Right renal cortex interstitium (tissue), 3 donors: ENCODE measurements around the gene IER5. TPM values are rescaled to one million over a fixed set of nuclear protein-coding genes. Genes with fewer than 3 reads are reported as not detected.

Source experiments
- DNase-seq, 3 donors: peaks; one replicate each; pipeline ENCODE4 v3.0.0-alpha.2; 2013; ENCODE audit warnings: low read depth in 3 of 3, low spot score in 2 of 3
- polyA plus RNA-seq, 3 donors: library from polyadenylated mRNA; unstranded; fragments of 120-200 nt; gene quantifications; one replicate each; pipeline ENCODE4 v1.2.1, GENCODE V29; 2013; ENCODE audit not compliant: insufficient read length in 3 of 3

Gene IER5
- polyA plus RNA-seq, 3 donors = 6.1 TPM

DNA sequence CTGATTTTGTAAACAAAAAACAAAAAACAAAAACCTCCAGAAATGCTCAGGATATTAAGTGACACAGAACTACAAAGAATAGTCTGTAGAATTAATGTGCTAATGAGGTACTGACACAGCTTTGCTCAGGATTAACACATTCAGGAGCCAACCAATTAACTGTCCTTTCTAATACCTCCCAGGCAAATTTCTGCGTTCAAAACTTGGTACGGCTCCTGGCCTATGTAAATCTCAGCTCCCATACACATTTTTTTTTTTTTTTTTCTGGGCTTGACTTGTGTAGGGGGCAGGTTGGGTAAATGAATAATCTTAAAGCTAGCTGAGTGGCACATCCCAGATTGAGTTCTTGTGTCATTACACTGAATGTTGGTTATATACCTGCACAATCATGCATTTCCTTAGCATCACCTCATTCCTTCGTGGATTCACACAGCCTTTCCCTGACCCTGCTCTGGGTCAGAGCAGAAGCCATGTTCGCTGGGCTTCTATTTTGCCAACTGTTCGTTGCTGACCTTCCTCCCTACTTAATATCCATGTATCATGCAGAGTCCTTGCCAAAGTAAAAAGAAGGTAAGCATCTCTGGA, 12.6 kb upstream of the IER5 start:
- DNase-seq = no peak

DNA sequence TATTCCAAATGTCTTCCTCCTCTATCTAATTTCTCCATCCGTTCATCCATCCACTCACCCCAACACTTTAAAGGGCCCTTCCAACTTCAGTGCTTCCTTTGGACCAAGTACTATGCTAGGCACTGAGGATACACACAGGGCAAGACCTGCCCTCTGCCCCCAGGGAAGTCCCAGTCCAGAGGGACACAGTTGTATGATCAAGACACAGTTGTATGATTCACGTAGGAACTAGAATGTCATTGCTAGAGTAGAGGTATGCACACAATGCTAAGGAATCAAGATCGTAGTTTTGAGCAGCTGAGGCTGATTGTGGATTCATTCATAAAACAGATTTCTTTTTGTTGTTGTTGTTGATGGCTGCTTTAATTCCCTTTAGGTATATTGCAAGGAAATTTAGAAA, 11.6 kb upstream of the IER5 start:
- no peak for DNase-seq

- no peak for DNase-seq
Measured at GRCh38 chr1:181077576-181078242, 10.8 kb upstream of the IER5 start.

- DNase-seq = no peak
Measured at GRCh38 chr1:181079382-181079781, 9.1 kb upstream of the IER5 start.

DNA sequence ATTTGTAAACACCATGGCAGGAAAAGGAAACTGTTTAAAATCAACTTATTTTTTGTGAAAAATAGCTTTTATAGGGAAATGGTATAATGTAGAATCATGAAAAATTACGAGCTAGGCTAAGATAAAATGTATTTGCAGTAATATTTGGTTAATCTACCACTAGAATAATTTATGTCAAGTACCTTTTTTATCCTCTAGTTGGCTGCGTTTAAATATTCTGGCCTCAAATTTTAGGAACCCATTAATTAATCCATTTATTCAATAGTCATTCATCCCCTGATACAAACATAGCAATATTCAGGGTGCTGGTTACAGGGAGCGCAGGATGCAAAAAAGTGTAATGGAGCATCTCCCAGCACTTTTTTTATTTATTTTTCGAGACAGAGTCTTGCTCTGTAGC, 8.6 kb upstream of the IER5 start:
- DNase-seq = no peak

DNA sequence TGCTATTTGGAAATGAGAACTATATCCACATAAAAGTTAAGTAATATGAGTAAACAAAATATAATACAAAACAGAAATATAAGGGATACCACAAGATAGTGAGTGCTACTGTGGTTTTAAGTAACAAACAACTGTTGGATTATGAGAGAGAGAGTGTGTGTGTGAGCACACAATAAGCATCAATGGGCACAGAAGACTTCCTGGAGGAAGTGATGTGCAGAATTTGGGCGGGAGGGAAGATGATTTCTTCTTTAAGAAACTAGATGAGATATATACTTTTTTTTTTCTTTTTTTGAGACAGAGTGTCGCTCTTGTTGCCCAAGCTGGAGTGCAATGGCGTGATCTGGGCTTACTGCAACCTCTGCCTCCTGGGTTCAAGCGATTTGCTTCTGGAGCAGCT, 7.9 kb upstream of the IER5 start:
- DNase-seq = no peak

DNA sequence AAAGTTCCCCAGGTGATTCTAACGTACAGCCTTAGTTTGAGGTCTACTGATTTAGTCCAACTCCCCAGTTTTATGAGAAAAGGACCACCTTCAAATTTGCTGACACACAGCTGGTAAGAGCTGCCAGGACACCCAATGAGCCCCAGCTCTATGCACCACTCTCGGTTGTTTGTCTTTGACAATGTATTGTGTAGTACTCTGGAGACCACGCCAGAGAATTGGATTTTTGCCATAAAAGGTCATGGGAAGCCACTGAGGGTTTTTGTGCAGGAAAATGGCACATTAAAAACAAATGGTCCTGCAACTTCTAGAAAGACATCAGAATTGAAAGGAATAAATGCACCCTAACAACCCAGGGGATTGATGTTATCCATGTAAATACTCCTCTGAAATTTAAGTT, 7.1 kb upstream of the IER5 start:
- DNase-seq = no peak

DNA sequence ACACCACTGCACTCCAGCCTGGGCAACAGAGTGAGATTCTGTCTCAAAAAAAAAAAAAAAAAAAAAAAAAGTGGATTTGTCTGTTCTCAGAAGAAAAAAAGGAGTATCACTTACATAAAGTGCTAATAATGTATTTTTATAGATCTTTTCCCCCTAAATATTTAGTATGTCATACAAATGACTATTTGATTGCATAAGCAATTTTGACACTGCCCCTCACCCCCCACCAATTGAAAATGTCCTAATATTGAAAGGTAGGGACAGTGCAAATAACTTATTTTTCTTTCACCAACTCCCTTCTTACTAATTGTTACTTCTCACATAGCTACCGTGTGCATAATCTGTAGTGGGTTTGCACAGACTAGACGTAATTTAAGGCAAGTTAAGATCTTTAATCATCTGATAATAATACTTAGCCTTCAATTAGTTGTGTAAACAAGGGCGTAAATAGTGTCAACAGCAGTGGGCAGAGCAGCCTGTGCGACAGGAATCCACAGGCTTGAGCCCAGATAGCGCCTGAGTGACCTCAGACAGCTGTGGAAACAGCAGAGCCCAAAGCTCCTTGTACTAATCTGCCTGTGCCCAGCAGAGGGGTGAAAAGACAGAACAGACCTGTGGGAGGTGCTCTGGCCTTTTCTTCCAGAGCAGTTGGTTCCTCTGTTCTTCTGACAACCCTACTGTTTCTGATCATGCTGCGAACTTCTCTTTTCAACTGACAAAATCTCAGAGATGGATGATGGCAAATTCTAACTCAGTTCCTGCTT, 4.5 kb upstream of the IER5 start:
- no peak for DNase-seq

DNA sequence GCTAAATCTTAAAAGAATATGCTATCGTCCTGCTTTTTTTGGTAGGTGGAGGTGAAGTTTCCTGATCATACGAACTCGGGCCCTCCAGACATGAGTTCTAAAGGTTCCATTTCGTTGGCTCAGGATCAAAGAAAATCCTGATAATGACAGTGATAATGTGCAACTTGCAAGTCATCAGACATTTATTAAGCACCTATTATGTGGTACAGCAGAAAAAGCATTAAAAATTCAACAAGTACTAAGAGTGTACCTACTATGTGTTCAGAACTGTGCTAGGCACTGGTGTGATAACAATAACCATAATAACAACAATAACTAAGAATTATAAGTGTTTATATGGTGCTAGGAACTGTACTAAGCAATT, 3.9 kb upstream of the IER5 start:
- DNase-seq = no peak

DNA sequence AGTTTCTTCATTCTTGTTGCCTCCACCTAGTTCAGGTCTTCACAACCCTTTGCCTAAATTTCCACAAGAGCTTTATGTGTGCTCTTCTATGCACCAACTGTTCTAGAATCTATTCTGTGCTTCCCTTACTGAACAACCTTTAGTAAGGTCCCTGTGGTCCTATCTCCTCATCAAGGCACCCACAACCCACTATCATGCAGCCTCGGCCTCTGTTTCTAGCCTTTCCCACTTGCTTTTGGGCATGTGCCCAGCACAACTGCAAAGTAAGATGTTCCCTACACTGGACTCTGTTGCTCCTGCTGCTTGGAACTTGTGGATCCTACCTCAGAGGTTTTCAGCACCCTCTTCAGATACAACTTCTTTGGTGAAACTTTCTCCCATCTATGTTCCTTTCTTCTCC, 2.4 kb upstream of the IER5 start:
- DNase-seq = no peak

GRCh38 chr1:181086926-181087325, 1.6 kb upstream of the IER5 start:
- no peak for DNase-seq

GRCh38 chr1:181087400-181087901, 1.0 kb upstream of the IER5 start:
- no peak for DNase-seq

DNA sequence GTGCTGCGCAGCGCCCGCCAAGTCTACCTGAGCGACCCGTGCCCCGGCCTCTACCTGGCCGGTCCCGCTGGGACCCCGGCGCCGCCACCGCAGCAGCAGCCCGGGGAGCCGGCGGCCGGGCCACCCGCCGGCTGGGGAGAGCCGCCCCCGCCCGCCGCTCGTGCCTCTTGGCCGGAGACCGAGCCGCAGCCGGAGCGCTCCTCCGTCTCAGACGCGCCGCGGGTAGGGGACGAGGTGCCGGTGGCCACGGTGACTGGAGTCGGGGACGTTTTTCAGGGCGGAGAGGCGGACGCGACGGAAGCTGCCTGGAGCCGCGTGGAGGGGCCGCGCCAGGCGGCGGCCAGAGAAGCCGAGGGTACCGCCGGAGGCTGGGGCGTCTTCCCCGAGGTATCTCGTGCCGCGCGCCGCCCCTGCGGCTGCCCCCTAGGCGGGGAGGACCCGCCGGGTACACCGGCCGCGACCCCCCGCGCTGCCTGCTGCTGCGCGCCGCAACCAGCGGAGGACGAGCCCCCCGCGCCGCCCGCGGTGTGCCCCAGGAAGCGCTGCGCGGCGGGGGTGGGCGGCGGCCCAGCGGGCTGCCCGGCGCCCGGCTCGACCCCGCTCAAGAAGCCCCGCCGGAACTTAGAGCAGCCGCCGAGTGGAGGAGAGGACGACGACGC, 646 bp downstream of the IER5 start:
- no peak for DNase-seq

DNA sequence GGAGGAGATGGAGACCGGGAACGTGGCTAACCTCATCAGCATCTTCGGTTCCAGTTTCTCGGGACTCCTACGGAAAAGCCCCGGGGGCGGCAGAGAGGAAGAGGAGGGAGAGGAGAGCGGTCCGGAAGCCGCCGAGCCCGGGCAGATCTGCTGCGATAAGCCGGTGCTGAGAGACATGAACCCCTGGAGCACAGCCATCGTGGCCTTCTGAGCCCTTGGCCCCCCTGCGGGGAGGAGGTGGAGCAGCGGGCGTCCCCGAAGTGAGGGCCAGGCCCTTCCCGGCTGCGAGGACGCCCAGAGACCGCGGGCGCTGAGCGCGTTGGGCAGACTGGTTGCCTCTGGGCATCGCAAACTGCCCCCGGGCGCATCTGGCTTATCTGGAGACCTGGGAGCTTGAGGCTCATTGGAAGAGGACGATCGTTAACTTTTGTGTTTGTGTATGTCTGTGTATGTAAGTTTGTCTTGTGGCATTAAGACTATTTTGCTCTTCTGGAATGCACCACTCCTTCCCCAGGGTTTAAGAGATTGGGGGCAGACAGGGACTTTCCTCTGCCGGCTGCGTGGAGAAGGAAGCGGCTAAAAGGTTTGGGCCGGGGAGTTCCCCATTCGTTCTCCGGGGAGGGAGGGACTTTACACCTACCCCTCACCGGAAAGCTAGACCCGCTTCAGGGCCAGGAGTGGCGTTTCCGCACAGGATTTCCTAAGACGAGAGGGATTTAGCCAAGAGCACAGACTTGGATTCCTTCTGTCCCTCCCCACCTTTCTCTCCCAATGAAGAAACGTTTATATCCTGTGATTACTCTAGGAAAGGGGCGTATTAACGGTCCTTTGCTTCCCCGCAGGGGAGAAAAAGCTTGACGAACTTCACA, 1.4 kb downstream of the IER5 start:
- DNase-seq = no peak

GRCh38 chr1:181090641-181091126, 2.2 kb downstream of the IER5 start:
- DNase-seq = no peak

GRCh38 chr1:181091309-181092040, 3.0 kb downstream of the IER5 start:
- DNase-seq = no peak

DNA sequence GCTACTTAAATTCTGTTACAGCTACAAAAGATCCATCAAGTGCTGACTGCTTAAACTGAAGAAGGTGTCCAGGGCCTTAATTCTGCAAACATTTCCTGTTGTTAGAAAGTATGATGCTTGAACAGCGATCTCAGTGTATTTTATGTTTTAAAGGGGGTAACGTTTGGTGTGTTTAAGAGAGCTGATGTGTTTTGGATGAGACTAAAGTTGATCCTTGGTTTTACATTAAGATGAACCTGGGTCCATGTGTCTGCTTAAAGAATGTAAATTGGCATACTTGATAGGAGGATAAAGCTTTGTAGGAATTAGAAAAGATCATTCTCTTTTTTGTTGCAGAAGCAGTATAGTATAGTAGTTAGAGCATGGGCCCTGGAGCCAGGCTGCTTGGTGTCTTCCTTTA, 3.6 kb downstream of the IER5 start:
- DNase-seq = no peak

DNA sequence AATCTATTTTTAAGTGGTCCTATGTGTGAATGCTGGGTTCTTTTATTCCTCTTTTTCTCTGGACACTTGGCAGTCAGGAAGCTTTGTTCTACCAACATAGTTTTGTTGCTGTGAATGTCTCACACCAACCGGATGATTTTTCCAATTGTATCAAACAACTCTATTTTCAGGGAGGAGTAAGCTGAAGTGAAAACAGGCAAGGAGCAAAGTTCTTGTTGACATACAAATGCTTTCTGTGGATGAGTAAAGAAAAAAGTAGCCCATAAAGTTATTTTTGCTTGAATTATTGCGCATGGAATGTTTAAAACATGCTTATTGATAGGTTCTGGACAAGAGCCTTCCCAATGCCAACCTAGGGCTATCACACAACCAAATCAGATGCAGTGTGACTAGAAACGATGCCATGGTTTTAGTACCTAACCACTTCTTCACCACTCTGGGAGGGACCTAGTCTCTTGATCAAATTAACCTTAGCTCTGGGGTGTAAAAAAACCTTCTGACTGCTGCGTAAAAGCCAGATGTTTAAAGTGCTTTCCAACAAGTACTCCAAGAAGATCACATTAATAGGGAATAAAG, 4.5 kb downstream of the IER5 start:
- no peak for DNase-seq

DNA sequence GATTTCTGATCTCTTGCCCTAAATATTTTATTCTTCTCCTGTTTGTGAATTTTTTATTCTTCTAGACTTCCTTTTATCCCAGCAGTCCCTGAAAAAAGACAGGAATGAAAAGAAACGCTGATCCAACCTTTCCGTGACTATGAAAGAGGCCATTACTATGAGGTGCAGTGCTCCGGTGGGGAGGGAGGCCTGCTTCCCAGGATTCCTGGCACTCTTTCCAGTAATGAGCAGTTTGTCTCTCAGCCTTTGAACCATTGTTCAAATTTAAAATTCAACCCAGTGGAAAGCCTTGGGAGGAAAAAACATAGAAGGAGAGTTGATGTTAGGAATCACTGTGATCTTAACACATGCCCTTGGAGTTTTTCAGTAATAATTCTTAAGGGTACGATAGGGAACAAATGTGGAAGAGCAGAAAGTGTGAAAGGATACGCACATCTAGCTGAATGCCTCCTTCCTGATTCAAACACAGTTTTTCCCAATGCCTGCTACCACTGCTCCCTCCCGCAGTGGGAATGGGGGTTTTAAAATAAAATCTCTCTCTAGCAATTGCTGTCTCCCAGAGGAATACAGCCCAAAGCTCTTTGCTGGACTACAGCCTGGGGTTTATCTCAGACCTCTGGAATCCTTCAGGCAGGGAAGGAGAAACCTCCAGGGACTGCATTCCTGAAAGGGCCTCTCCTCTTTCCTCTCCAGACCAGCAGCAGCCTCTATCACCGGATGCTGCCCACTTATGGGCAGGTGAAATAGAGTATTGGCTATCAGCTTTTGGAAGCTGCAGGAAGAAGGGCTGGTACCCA, 6.1 kb downstream of the IER5 start:
- no peak for DNase-seq
